ENCODE results near the gene UBE2L3.

The UBE2L3 gene

DNA sequence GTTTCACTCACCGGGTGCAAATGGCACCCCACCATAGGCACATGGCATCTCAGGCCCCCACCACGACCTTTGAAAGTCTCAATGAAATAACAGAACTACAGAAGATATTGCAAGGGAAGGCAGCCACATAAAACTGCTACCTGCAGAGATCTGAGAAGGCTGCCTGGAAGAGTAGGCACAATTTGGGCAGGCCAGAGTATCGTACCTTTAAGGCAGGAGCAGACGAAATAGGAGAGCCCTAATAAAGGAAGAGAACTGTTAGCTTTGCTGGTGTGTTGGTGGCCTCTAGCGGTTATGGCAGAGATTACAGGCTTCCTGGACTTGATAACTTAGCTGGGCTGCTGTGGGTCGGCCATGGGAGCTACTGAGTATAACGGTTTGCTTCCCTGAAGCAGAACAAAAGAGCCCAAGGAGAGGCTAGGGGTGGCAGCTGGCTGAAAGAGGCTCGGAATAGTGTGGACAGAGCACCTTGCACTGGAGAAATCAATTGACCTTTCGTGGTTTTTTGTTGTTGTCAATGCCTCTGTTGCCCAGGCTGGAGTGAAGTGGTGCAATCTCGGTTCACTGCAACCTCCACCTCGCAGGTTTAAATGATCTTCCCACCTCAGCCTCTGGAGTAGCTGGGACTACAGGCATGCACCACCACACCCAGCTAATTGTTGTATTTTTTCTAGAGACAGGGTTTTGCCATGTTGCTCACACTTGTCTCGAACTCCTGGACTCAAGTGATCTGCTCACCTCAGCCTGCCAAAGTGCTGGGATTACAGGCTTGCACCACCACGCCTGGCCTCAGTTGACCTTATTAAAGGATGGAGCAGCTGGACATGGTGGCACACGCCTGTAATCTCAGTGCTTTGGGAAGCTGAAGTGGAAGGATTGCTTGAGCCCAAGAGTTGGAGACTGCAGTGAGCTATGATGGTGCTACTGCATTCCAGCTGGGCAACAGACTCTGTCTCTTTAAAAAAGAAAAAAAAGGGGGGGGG lies 79.4 kb downstream of the UBE2L3 start:
- no peak for DNase-seq (ENCODE audit: low read depth)

DNA sequence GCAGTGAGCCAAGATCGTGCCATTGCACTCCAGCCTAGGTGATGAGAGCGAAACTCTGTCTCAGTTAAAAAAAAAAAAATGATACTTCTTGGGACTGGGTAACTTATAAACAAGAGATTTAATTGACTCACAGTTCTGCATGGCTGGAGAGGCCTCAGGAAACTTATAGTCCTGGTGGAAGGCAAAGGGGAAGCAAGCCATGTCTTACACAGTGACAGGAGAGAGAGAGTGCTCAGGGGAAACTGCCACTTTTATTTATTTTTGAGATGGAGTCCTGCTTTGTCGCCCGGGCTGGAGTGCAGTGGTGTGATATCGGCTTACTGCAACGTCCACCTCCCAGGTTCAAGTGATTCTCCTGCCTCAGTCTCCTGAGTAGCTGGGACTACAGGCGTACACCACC lies 82.8 kb downstream of the UBE2L3 start:
- no peak for DNase-seq (ENCODE audit: low read depth)

DNA sequence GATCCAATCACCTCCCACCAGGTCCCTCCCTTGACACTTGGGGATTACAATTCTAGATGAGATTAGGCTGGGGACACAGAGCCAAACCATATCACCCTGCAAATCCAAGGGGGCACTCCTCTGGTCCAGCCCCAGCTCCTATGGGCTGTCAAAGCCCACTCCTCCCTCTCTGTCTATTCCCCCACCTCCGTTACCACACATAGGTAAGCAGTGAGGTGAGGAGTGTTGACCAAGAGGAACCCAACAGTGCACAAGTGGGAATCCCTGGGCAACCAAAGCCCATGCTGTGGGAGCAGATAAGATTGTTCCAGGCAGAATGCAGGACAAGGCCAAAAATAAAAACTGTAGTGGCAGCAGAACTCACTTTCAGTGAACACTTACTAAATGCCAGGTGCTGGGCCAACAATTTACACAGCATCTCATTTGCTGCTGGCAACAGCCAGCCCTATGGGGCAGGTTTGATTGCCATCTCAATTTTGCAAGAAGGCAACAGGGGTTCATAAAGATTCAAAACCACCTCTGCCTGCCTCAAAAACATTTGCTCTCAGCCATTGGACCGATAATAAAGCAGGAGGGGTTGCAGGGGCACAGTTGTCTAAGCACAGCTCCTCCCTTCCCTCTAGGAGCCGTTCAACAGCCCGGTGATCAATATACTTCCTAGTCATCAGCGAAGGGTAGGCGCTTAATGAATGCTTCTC lies 83.5 kb downstream of the UBE2L3 start:
- no peak for DNase-seq (ENCODE audit: low read depth)

DNA sequence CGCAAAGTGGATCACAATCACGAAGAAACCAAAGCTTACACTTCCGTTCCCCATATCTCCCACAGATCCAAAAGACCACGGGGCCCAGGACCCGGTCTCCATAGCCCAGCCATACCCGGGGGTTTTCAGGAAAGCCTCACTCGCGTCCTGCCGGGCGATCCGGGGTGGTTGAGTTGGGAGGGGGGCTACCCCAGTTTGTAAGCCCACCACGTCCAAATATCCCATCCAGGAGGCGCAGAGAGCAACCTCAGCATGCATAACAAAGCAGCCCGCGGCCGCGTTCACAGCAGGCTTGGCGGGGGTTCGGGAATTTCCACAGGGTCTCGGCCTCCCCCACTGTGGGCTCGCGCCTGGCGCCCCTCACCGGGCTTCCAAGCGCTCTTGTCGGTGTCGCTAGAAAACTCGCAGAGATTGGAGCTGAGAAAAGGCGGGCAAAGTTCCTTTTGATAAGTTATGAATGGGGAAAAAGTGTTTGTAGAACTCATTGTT lies 84.1 kb downstream of the UBE2L3 start:
- no peak for DNase-seq (ENCODE audit: low read depth)

DNA sequence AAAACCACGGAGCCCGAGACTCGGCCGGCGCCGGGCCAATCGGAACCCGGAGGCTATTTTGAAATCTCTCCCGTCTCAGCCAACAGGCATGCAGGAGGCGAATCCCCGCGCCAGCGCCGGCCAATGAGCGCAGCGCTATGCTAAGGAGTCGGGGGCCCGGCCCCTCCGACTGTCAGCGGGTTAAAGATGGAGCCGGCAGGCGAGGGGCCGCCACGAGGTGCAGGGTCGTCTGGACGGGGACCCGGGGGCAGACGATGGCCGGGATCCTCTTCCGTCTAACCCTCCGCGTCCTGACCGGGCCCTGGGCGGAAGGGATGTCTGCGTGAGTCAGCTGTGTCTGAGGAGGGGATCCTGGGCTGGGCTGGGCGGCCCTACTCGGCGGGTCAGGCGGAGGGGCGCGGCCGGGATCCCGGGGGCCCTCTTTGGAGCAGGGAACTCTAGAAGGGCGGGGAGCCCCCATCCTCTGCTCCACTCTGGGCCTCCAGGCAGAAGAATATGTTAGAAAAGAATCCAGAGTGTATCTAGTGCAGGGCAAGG lies 84.6 kb downstream of the UBE2L3 start:
- no peak for DNase-seq (ENCODE audit: low read depth)

DNA sequence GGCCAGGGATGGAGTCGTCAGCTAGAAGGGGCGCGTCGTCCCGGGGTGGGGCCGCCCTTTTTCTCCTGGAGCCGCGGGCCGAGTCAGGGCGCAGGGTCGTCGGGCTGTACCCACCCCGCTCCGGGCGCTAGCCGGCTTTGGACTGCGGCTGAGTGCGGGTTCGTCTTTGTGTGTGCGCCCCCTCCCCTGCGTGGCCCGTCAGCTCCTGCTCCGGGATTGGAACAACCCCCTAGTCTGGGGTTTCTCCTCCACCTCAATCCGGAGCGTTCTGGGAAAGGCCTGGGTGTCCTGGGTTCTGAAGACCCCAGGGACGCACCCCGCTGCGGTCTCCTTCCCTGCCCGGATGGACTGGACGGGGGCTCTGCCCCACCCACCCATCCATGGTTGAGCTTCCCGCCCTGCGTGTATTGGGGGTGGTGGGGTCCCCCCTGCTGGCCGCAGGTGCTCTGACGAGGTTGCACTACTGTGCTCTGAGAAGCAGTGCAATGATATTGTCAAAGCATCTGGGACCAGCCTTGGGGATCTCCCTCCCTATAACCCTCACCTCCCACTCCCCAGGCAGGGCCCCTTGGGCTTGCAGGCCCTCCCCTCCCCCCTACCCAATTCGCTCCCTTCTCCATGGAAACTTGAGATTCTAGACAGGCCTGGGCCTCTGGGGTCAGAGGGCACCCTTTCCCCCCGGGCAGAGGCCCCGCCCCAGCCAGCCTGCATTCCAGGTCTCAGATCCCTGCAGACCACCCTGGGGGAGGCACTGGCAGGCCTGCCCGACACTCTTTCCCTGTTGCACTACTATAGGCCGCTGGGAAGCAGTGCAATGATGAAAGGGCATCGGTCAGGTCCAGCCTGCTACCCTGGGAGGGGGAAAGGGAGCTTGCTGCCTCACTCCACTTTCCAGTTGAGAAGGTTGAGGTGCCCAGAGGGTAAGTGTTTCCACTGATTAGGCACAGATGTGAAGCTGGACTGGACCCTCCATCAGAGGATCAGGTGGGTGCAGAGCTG lies 85.3 kb downstream of the UBE2L3 start:
- no peak for DNase-seq (ENCODE audit: low read depth)

DNA sequence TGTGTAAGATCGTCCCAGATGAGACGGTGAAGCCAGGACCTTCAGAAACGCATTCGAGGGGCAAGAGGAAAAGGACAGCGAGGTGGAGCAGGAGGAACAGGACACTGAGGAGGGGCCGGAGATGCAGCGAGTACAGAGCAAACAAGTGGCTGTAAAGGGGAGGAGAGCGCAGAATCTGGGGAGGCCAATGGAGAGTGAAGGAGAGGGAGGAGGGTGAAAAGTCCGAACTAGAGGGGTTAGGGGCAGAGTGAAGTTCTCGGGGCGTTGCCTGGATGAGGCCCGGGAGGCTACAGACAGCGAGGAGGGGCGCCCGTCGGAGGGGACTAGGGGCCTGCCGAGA lies 89.5 kb downstream of the UBE2L3 start:
- no peak for DNase-seq (ENCODE audit: low read depth)

DNA sequence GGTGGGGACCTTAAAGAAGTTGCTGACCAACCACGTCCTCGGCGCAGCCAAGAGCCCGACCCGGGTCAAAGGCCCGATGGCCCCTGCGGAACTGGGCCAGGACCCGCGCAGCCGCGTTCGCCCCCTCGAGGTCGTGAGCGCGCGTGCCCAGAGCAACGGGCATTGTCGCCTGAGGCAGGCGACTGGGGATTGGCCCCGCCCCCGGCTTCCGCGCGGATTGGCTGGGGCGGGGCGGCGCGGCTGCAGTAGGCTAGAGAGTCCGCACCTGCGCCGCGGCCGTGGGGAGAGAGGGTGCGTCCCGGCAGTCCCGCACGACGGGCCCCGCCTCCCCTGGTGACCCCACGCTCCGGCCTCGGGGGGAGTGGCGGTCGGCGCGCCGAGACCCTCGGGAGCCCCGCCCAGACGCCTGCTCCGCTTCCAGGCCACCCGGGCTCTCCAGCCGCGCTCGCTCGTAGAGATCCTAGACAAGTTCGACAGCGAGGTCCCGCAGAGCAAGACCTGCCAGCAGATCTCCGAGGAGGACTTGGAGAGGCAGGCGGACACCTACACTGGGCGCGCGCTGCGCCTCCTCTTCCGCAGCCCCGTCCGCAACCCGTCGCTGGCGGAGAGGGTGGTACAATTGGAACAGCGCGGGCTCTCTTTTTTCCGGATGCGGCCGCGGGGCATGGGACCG lies 90.0 kb downstream of the UBE2L3 start:
- DNase-seq (ENCODE audit: low read depth) = no peak

DNA sequence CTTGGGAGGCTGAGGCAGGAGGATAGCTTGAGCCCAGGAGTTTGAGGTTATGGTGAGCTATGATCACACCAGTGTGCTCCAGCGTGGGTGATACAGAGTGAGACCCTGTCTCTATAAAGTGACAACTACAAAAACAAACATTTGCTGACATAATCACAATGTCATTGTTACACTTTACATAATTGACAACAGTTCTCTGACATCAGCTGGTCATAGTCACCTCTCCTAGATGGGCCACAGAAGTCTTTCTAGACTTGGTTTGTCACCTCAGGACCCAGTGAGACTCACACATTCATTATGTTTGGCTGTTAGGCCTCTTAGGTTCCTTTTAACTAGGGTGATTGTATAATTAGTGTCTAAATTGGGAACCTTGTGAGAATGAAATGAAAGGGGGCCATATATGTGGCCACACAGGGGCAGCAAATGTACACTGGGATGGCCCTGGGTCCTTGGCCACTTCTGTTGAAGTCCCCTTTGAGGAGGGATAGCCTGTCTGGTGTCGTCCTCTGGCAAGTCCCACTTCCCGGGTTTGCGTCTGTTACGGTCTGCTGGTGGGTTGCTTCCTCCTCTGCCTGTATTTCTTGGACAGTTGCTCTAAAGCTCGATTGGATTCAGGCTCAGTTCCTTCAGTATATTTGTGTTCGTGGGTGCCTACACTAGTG lies 92.5 kb downstream of the UBE2L3 start:
- no peak for DNase-seq (ENCODE audit: low read depth)

DNA sequence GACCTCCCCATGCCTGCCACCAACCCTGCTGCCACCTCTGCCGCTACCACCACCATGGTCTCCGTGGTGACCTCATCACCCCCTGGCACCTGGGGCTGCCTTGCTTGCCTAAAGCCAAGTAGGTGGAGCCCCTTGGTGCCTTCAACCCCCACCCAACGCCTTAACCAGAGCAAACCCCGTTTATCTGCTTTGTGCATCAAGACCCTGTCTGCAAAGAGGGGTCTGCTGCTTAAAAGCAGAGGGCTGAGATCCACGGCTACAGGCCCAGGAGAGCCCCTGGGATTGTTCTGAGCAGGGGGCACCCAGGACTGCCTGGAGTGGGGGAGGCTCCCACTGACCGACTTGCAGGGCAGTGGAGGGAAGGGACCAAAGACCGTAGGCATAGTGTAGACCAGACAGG lies 93.4 kb downstream of the UBE2L3 start:
- DNase-seq (ENCODE audit: low read depth) = no peak

DNA sequence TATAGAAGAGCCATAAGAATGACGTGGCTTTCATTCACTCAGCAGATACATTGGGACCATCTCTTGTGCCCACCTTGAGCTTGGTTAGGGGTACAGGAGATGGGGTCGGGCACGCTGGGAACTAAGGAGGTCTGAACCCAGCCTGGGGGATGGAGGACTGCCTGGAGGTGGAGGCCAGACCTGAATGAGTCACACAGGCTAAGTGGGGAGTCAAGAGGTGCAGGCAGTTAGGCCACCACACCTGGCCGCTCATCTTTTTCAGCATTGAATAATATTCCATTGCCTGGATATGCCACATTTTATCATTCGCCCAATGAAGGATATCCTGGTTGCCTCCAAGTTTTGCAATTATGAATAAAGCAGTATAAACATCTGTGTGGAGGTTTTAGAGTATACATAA lies 94.5 kb downstream of the UBE2L3 start:
- no peak for DNase-seq (ENCODE audit: low read depth)

DNA sequence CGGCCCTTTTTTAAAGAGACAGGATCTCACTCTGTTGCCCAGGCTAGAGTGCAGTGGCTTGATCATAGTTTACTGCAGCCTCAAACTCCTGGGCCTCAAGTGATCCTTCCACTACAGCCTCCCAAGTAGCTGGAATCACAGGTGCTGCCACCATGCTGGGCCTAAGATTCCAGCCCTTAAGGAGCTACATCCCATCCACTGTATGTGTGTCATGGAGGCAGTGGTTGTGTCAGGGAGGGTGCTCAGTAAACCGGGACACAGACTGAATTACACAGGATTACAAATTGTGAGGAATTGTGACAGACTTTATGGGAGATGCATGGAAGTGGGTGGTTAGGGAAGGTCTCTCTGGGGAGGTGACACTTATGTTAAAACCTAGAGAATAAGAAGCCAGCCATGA lies 96.2 kb downstream of the UBE2L3 start:
- DNase-seq (ENCODE audit: low read depth) = no peak

DNA sequence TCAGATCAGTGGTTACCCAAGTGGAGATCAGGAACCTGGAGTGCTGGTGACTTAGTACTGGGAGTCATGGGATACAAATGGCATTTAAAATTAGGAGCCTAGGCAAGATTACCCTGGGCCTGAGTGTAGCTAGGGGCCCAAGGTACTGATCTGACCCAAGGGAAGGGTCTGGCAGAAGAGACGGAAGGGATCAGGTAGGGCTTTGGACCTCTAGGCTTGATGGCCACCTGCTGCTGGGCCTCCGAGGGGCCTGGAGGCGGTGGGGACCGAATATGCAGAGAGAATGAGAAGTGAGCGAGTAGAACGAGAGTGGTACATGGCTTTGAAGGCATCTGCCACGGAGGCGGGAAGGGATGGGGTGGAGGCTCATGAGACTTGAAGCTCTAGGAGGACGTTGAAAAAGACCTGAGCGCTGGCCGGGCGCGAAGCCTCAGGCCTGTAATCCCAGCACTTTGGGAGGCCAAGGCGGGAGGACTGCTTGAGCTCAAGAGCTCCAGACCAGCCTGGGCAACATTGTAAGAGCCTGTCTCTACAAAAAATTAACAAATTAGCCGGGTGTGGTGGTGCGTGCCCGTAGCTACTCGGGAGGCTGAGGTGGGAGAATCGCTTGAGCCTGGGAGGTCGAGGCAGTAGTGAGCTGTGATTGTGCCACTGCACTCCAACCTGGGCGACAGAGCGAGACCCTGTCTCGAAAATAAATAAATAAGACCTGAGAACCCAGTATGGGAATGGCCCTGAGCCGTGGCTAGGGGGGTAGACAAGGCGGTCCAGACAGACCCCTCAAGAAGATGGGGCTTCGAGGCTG lies 97.7 kb downstream of the UBE2L3 start:
- DNase-seq (ENCODE audit: low read depth) = no peak

DNA sequence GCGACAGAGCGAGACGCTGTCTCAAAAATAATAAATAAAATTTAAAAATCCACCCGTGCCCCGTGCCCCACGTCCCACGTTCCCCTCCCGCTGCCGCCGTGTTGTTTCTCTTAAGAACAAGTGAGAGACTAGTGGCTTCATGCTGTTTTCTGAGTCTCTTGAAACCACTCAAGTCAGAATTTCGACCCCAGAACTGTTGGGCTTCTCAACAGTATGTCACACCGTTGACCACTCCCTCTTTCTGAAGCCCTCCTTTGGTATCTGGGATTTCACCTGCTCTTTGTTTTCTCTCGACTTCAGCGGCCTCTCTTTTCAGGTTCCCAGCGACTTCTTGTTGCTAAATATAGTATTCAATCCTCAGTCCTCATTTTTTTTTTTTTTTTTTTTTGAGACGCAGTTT lies 99.3 kb downstream of the UBE2L3 start:
- DNase-seq (ENCODE audit: low read depth) = no peak

DNA sequence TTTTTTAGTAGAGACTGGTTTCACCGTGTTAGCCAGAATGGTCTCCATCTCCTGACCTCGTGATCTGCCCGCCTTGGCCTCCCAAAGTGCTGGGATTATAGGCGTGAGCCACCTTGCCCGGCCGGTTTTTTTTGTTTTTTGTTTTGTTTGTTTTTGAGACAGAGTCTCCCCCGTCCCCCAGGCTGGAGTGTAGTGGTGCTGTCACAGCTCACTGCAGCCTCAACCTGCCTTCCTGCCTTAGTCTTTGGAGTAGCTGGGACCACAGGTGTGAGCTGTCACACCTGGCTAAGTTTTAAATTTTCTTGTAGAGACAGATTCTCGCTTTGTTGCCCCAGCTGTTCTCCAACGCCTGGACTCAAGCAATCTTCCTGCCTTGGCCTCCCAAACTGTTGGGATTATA lies 101.5 kb downstream of the UBE2L3 start:
- no peak for DNase-seq (ENCODE audit: low read depth)

DNA sequence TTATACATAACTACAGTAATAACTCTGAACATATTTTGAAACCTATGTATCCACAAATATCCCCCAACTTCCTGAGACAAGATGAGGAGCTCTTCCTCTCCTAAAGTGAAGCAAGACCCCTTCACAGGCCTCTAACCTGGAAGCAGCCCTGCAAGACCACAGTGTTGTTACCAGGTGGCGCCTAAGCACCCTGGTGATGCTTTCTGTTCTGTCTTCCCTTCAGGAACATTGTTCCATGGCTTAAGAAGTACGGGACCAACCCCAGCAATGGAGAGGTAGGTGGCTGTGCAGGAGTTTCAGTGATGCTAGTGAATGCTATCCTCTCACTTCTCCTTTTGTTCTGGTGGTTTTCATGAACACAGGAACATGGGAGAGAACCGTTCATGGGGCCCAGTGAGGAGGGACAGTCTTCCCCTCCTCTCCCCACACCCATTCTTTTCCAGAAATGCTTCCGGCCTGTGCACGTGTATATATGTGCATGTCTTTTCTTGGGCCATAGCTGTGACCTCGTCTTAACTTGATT lies 104.7 kb downstream of the UBE2L3 start:
- no peak for DNase-seq (ENCODE audit: low read depth)

Data from HS-5 (cell line).